GM19468 (cell line): ENCODE measurements around the gene SLC39A3.

Experiments
- ATAC-seq: cut with Tn5 transposase; IDR thresholded peaks from one replicate; pipeline ENCODE4 v1.9.1; 2021; ENCODE audit warnings: mild to moderate bottlenecking, moderate library complexity, moderate number of reproducible peaks; ENCODE audit not compliant: unreplicated experiment; ENCODE audit errors: extremely low read depth

The SLC39A3 gene

GRCh38 chr19:2751438-2751830 is 11.6 kb upstream of the SLC39A3 start:
- ATAC-seq: no peak

GRCh38 chr19:2750808-2751437 is 11.1 kb upstream of the SLC39A3 start:
- no peak for ATAC-seq

GRCh38 chr19:2747349-2747748 is 7.5 kb upstream of the SLC39A3 start:
- no peak for ATAC-seq

- no peak for ATAC-seq
These were observed 4.3 kb upstream of the SLC39A3 start for GRCh38 chr19:2744113-2744512.

- ATAC-seq: no peak
These were observed 3.3 kb upstream of the SLC39A3 start for GRCh38 chr19:2743099-2743498.

GRCh38 chr19:2740314-2740656 is 468 bp upstream of the SLC39A3 start:
- ATAC-seq: no peak

- no peak for ATAC-seq
These were observed 3.1 kb downstream of the SLC39A3 start for GRCh38 chr19:2736550-2737190.

GRCh38 chr19:2735374-2735773 is 4.4 kb downstream of the SLC39A3 start:
- no peak for ATAC-seq

- ATAC-seq: no peak
These were observed 5.1 kb downstream of the SLC39A3 start for GRCh38 chr19:2734589-2735288.

- ATAC-seq: no peak
These were observed 5.8 kb downstream of the SLC39A3 start for GRCh38 chr19:2733930-2734588.

- no peak for ATAC-seq
These were observed 6.9 kb downstream of the SLC39A3 start for GRCh38 chr19:2732883-2733282.

GRCh38 chr19:2732157-2732725 is 7.6 kb downstream of the SLC39A3 start:
- no peak for ATAC-seq

GRCh38 chr19:2731181-2731995 is 8.4 kb downstream of the SLC39A3 start:
- no peak for ATAC-seq

- no peak for ATAC-seq
These were observed 9.6 kb downstream of the SLC39A3 start for GRCh38 chr19:2729943-2730818.

- ATAC-seq: no peak
These were observed 10.9 kb downstream of the SLC39A3 start for GRCh38 chr19:2728783-2729387.

- ATAC-seq: no peak
These were observed 12.2 kb downstream of the SLC39A3 start for GRCh38 chr19:2727640-2727944.

GRCh38 chr19:2726904-2727639 is 12.7 kb downstream of the SLC39A3 start:
- ATAC-seq: no peak

- no peak for ATAC-seq
These were observed 13.5 kb downstream of the SLC39A3 start for GRCh38 chr19:2726160-2726855.
